ENCODE data around the gene ARPC4.

The ARPC4 gene

DNA sequence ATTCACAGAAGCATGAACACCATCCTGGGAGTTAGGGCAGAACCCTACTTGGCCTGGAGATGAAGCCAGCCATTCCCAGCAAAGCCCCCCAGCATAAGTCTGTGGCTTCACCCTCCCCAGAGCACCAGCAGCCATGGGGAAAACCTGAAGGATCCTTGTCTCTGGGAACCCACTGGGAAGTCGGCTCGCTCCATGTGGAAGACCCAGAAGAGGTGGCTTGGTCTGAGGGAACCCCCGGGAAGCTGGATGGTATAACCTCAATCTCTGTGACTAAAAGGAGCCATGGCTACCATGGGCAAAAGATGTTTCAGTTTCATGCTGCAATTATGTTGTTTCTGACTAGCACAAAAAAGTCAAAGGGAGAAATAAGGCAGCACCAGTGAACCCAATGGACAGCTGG lies 62.7 kb downstream of the ARPC4 start:
- no peak for DNase-seq (ENCODE audit: low read depth in 2 of 2)
